H9 (cell line): ENCODE measurements around the gene KCNJ15. TPM values are rescaled to one million over a fixed set of nuclear protein-coding genes. Genes with fewer than 3 reads are reported as not detected.

ENCODE experiments used
- DNase-seq: peaks from one replicate; pipeline ENCODE4 v3.0.0-alpha.2; 2017
- H2AFZ ChIP-seq: one replicate; pipeline ENCODE4 v1.6.1; 2013; ENCODE audit warnings: mild to moderate bottlenecking, low read length, control low read depth, moderate library complexity
- H2AK5ac ChIP-seq: 2 replicates; pipeline ENCODE4 v1.6.1; 2013; ENCODE audit warnings: low read length, control low read depth, mixed read lengths; ENCODE audit not compliant: insufficient read length
- H2BK120ac ChIP-seq: one replicate; pipeline ENCODE4 v1.6.1; 2013; ENCODE audit warnings: low read depth, mild to moderate bottlenecking, low read length, control low read depth, inconsistent platforms; ENCODE audit not compliant: poor library complexity, severe bottlenecking
- H2BK12ac ChIP-seq: 2 replicates; pipeline ENCODE4 v1.6.1; 2013; ENCODE audit warnings: low read length, control low read depth, mixed read lengths, low read depth; ENCODE audit not compliant: insufficient read length
- H2BK15ac ChIP-seq: 2 replicates; pipeline ENCODE4 v1.6.1; 2013; ENCODE audit warnings: low read depth, low read length, control low read depth
- H2BK20ac ChIP-seq: one replicate; pipeline ENCODE4 v1.6.1; 2013; ENCODE audit warnings: low read depth, mild to moderate bottlenecking, low read length, control low read depth, inconsistent platforms; ENCODE audit not compliant: poor library complexity, severe bottlenecking
- H2BK5ac ChIP-seq: 2 replicates; pipeline ENCODE4 v1.6.1; 2013; ENCODE audit warnings: low read length, control low read depth, mixed read lengths; ENCODE audit not compliant: insufficient read length
- H3K14ac ChIP-seq: 2 replicates; pipeline ENCODE4 v1.6.1; 2013; ENCODE audit warnings: low read length, control low read depth; ENCODE audit not compliant: insufficient read depth
- H3K18ac ChIP-seq: 2 replicates; pipeline ENCODE4 v1.6.1; 2013; ENCODE audit warnings: low read depth, mild to moderate bottlenecking, mixed read lengths, low read length, control low read depth; ENCODE audit not compliant: insufficient read length
- H3K23ac ChIP-seq: 2 replicates; pipeline ENCODE4 v1.6.1; 2013; ENCODE audit warnings: low read length, control low read depth, mixed read lengths, low read depth; ENCODE audit not compliant: insufficient read length
- H3K23me2 ChIP-seq: 2 replicates; pipeline ENCODE4 v1.6.1; 2013; ENCODE audit warnings: low read depth, mild to moderate bottlenecking, mixed read lengths, low read length, control low read depth; ENCODE audit not compliant: insufficient read length, poor library complexity, severe bottlenecking
- H3K27ac ChIP-seq: 2 replicates; pipeline ENCODE4 v1.5.1; 2013; ENCODE audit warnings: low read length, control low read depth, mixed read lengths, low read depth; ENCODE audit not compliant: insufficient read length
- H3K27me3 ChIP-seq: 2 replicates; pipeline ENCODE4 v1.6.1; 2013; ENCODE audit warnings: low read length, control low read depth, inconsistent platforms; ENCODE audit not compliant: insufficient read depth
- H3K4ac ChIP-seq: 2 replicates; pipeline ENCODE4 v1.6.1; 2013; ENCODE audit warnings: low read depth, mild to moderate bottlenecking, control low read depth, inconsistent platforms, low read length, moderate library complexity
- H3K4me1 ChIP-seq: 2 replicates; pipeline ENCODE4 v1.6.1; 2013; ENCODE audit warnings: low read length, control low read depth, inconsistent platforms; ENCODE audit not compliant: insufficient read depth
- H3K4me2 ChIP-seq: 2 replicates; pipeline ENCODE4 v1.6.1; 2013; ENCODE audit warnings: low read length, control low read depth, mixed read lengths; ENCODE audit not compliant: insufficient read length, insufficient read depth
- H3K56ac ChIP-seq: 2 replicates; pipeline ENCODE4 v1.6.1; 2013; ENCODE audit warnings: low read depth, mild to moderate bottlenecking, mixed read lengths, low read length, control low read depth; ENCODE audit not compliant: insufficient read length
- H3K79me1 ChIP-seq: 2 replicates; pipeline ENCODE4 v1.6.1; 2013; ENCODE audit warnings: low read depth, mild to moderate bottlenecking, moderate library complexity, low read length, control low read depth, inconsistent platforms; ENCODE audit not compliant: insufficient read depth, poor library complexity, severe bottlenecking
- H3K79me2 ChIP-seq: 2 replicates; pipeline ENCODE4 v1.6.1; 2013; ENCODE audit warnings: low read length, control low read depth, inconsistent platforms; ENCODE audit not compliant: insufficient read depth
- H3K9ac ChIP-seq: 2 replicates; pipeline ENCODE4 v1.6.1; 2013; ENCODE audit warnings: low read length, control low read depth, mixed read lengths; ENCODE audit not compliant: insufficient read length; ENCODE audit errors: extremely low read depth
- H3K9me3 ChIP-seq: one replicate; pipeline ENCODE4 v1.6.1; 2013; ENCODE audit warnings: low read depth, low read length, inconsistent platforms; ENCODE audit not compliant: control insufficient read depth
- H3T11ph ChIP-seq: one replicate; pipeline ENCODE4 v1.6.1; 2013; ENCODE audit warnings: mild to moderate bottlenecking, low read length, control low read depth, inconsistent platforms
- H4K20me1 ChIP-seq: one replicate; pipeline ENCODE4 v1.6.1; 2013; ENCODE audit not compliant: control insufficient read depth, insufficient read length, insufficient read depth
- H4K5ac ChIP-seq: 2 replicates; pipeline ENCODE4 v1.6.1; 2013; ENCODE audit warnings: low read depth, mild to moderate bottlenecking, mixed read lengths, low read length, control low read depth; ENCODE audit not compliant: insufficient read length
- H4K8ac ChIP-seq: replicated peaks from 2 replicates; pipeline ENCODE4 v1.6.1; 2013; ENCODE audit warnings: low read length, control low read depth, mixed read lengths, low read depth; ENCODE audit not compliant: insufficient read length
- H4K91ac ChIP-seq: 2 replicates; pipeline ENCODE4 v1.6.1; 2013; ENCODE audit warnings: low read depth, mild to moderate bottlenecking, moderate library complexity, mixed read lengths, low read length, control low read depth; ENCODE audit not compliant: insufficient read length
- H3K27ac Mint-ChIP-seq, 3 experiments: 2 replicates in 2 of 3; 3 replicates in 1 of 3; pipeline ENCODE4 v1.8.0; 2020 to 2021; ENCODE audit warnings: mixed read lengths in 3 of 3, mild to moderate bottlenecking in 1 of 3, moderate library complexity in 1 of 3
- H3K27me3 Mint-ChIP-seq: 2 replicates; pipeline ENCODE4 v1.8.0; 2021; ENCODE audit warnings: low read depth, mild to moderate bottlenecking, moderate library complexity, mixed read lengths
- H3K36me3 Mint-ChIP-seq, 3 experiments: 2 replicates in 2 of 3; 3 replicates in 1 of 3; pipeline ENCODE4 v1.8.0; 2020 to 2021; ENCODE audit warnings: low read depth in 3 of 3, mixed read lengths in 3 of 3; ENCODE audit not compliant: insufficient read depth in 1 of 3
- H3K4me1 Mint-ChIP-seq, 2 experiments: 2 replicates each; pipeline ENCODE4 v1.8.0; 2020; ENCODE audit warnings: mixed read lengths in 2 of 2
- H3K4me3 Mint-ChIP-seq, 2 experiments: 2 replicates in 1 of 2; 3 replicates in 1 of 2; pipeline ENCODE4 v1.8.0; 2020 to 2021; ENCODE audit warnings: mild to moderate bottlenecking in 2 of 2, mixed read lengths in 2 of 2, moderate library complexity in 1 of 2
- H3K9me3 Mint-ChIP-seq, 2 experiments: 2 replicates in 1 of 2; 3 replicates in 1 of 2; pipeline ENCODE4 v1.8.0; 2020; ENCODE audit warnings: mild to moderate bottlenecking in 2 of 2, mixed read lengths in 2 of 2, moderate library complexity in 1 of 2
- CTCF ChIP-seq: fragments of 200-600 bp; sonication (generic); conservative IDR thresholded peaks from 3 replicates; pipeline ENCODE4 v1.8.0; 2021; ENCODE audit warnings: antibody characterized with exemption, mild to moderate bottlenecking
- WGBS: extraction: QIAGEN DNeasy Blood & Tissue Kit; methylation state at CpG from one replicate; pipeline ENCODE4 v1.1.7; 2013; ENCODE audit warnings: missing lambda C conversion rate, low lambda C conversion rate, mixed read lengths; ENCODE audit not compliant: insufficient read length; ENCODE audit errors: extremely low coverage; 5-methylcytosine and 5-hydroxymethylcytosine counted together
- total RNA-seq: library from RNA; stranded (reverse); gene quantifications from 2 replicates; pipeline ENCODE4 v1.2.1, GENCODE V29; 2021

The KCNJ15 gene
- total RNA-seq, 1 experiment from 2014 or later: not detected

GRCh38 chr21:38354746-38355145 lies 98.0 kb downstream of the KCNJ15 start:
- Histone ChIP-seq H3K79me2 (no peaks in the 10 kb centered on the region), H3K23me2 (no peaks in the 10 kb centered on the region)
- DNase-seq: no peak

More at GRCh38 chr21:38354746-38355145, 98.0 kb downstream of the KCNJ15 start:
- Mint-ChIP-seq H3K27ac (no peak overlapping the region), H3K36me3 (no peaks in the 10 kb centered on the region), H3K9me3 (peaks cover 2% of the 10 kb centered on the region in 2 experiments; a peak in 1 of 5 replicates), H3K4me1 (peaks cover 25 to 28% of the 10 kb centered on the region in 2 experiments), H3K27me3 (peaks cover 41% of the 10 kb centered on the region), H3K4me3 (no peak overlapping the region)
- Histone ChIP-seq H3K23ac (no peak overlapping the region), H2BK5ac (no peak overlapping the region), H4K20me1 (no peaks in the 10 kb centered on the region), H2BK12ac (no peak overlapping the region), H3K4me2 (no peak overlapping the region), H3K9ac (no peak overlapping the region), H4K91ac (no peak overlapping the region), H4K5ac (no peak overlapping the region), H3K9me3 (no peaks in the 10 kb centered on the region), H3T11ph (no peak overlapping the region), H2AFZ (no peak overlapping the region), H3K14ac (no peak overlapping the region), H3K27ac (no peak overlapping the region), H3K79me1 (no peaks in the 10 kb centered on the region), H3K56ac (no peak overlapping the region), H4K8ac (no peak overlapping the region), H3K18ac (no peak overlapping the region), H3K4me1 (peaks cover 9% of the 10 kb centered on the region; the same call in 1 of the 2 replicates), H2AK5ac (no peak overlapping the region), H2BK15ac (no peak overlapping the region), H2BK20ac (no peak overlapping the region), H2BK120ac (no peak overlapping the region), H3K4ac (no peak overlapping the region), H3K27me3 (no peaks in the 10 kb centered on the region; the same call in 1 of the 2 replicates)
- WGBS: no CpG with 5 or more reads among the region's 2 CpGs
- TF ChIP-seq CTCF: no peak
